Fibroblast of lung (primary cell): ENCODE data around the gene ADARB1.

ENCODE experiments used
- EZH2 ChIP-seq: IDR thresholded peaks from 2 replicates; pipeline ENCODE4 v1.5.1; 2012; ENCODE audit warnings: low read length, control low read depth, mild to moderate bottlenecking; ENCODE audit errors: missing control alignments
- TF ChIP-seq, protein P1 (sequence below), 2 donors: IDR thresholded peaks in 1 of 2; conservative IDR thresholded peaks in 1 of 2; 1 replicate in 1 of 2; 2 replicates in 1 of 2; pipeline ENCODE4 v1.5.1; 2011 to 2012; ENCODE audit warnings: low read length in 2 of 2, control low read depth in 1 of 2, inconsistent platforms in 1 of 2, low read depth in 1 of 2, mild to moderate bottlenecking in 1 of 2

DNA sequence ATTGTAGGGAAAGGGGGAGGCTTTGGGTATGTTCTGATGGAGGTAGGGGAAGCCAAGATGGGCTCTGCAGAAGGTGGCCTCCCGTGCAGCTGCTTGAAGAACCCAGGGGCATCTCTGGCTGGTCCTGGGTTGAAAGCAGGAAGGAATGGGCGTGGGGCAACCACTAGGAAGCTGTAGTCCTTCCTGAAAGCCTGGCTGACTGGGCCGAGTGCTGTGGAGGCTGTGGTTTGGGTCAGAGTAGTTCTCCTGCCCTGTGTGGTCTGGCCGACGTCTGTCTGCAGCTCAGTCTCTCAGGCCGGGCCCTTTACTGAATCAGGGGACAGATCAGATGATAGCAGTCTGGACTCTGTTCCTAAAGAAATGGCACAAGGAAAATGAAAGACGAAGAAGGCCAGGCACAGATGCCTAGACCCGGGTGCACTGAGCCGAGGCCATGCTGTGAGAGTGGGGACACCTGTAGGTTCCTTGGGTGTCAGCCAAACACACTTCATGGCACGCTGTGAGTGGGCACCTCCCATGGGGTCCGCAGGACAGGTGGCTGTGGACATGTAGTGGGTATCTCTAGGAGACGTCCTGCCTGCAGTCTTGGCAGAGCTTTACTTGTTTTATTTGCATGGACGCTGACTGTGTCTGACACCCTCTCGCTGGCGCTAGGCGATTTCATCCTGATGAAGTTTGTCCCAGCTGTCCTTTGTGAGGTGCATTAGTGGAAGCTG, 126.4 kb downstream of the ADARB1 start:
- TF ChIP-seq, protein P1, sequence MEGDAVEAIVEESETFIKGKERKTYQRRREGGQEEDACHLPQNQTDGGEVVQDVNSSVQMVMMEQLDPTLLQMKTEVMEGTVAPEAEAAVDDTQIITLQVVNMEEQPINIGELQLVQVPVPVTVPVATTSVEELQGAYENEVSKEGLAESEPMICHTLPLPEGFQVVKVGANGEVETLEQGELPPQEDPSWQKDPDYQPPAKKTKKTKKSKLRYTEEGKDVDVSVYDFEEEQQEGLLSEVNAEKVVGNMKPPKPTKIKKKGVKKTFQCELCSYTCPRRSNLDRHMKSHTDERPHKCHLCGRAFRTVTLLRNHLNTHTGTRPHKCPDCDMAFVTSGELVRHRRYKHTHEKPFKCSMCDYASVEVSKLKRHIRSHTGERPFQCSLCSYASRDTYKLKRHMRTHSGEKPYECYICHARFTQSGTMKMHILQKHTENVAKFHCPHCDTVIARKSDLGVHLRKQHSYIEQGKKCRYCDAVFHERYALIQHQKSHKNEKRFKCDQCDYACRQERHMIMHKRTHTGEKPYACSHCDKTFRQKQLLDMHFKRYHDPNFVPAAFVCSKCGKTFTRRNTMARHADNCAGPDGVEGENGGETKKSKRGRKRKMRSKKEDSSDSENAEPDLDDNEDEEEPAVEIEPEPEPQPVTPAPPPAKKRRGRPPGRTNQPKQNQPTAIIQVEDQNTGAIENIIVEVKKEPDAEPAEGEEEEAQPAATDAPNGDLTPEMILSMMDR (conservative IDR thresholded peaks at IDR 0.05 in 1 of 2, IDR thresholded peaks at IDR 0.05 in 1 of 2; ENCODE audit: low read depth in 1 of 2, low read length in 2 of 2): no peak
- TF ChIP-seq EZH2: no peak
